ENCODE data around the gene CENPH. TPM values are rescaled to one million over a fixed set of nuclear protein-coding genes. Genes with fewer than 3 reads are reported as not detected.

CENPH gene
- total RNA-seq, 1 experiment from 2014 or later: 45.7 TPM

DNA sequence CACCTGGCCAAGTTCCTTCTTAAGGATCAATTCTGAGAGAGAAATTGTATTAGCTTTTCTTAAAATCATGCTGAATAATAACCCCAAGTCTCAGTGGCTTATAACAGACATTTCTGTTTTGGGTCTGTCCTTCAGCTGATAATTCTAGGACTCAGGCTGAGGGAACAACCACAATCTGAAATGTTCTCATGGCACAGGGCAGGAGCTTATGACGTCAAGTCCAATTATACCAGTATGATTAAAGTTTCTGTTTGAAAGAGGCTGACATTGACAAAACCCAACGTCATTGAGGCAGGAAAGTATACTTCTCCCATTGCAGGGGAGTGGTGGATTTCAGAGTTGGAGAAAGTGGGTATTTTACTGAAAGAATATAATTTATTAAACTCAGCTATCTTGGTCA is 21.8 kb downstream of the CENPH start:
- Histone ChIP-seq H3K4me3 (no peak overlapping the region), H4K20me1 (ENCODE audit: insufficient read depth) (no peaks in the 10 kb centered on the region), H3F3A (ENCODE audit: insufficient read depth, low read depth) (peaks cover 11% of the 10 kb centered on the region), H2AFZ (no peak overlapping the region), H3K79me2 (ENCODE audit: low read depth) (no peaks in the 10 kb centered on the region), H3K4me1 (replicated peaks; ENCODE audit: insufficient read depth) (peaks cover 10% of the 10 kb centered on the region), H3K9me3 (ENCODE audit: insufficient read depth, low read depth) (no peaks in the 10 kb centered on the region; the same call in 1 of the 2 replicates), H3K4me2 (no peak overlapping the region), H3K36me3 (ENCODE audit: low read depth) (no peaks in the 10 kb centered on the region), H3K9me2 (ENCODE audit: insufficient read depth) (no peaks in the 10 kb centered on the region), H3K27ac (no peak overlapping the region), H3K27me3 (ENCODE audit: insufficient read depth, low read depth) (no peaks in the 10 kb centered on the region)
- intact Hi-C loops (cut with micrococcal nuclease; ENCODE audit: unreplicated experiment): no loop called here
- no peak for DNase-seq
- POLR2A ChIA-PET (ENCODE audit: unreplicated experiment): no interaction called here
- BruUV-seq (replicated peaks): no TSS peak
- TF ChIP-seq, protein P1, sequence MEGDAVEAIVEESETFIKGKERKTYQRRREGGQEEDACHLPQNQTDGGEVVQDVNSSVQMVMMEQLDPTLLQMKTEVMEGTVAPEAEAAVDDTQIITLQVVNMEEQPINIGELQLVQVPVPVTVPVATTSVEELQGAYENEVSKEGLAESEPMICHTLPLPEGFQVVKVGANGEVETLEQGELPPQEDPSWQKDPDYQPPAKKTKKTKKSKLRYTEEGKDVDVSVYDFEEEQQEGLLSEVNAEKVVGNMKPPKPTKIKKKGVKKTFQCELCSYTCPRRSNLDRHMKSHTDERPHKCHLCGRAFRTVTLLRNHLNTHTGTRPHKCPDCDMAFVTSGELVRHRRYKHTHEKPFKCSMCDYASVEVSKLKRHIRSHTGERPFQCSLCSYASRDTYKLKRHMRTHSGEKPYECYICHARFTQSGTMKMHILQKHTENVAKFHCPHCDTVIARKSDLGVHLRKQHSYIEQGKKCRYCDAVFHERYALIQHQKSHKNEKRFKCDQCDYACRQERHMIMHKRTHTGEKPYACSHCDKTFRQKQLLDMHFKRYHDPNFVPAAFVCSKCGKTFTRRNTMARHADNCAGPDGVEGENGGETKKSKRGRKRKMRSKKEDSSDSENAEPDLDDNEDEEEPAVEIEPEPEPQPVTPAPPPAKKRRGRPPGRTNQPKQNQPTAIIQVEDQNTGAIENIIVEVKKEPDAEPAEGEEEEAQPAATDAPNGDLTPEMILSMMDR (conservative IDR thresholded peaks at IDR 0.05): no peak
- no peak for TF ChIP-seq EZH2 (IDR thresholded peaks at IDR 0.05; ENCODE audit: low read depth)
- CTCF ChIA-PET: no interaction called here

DNA sequence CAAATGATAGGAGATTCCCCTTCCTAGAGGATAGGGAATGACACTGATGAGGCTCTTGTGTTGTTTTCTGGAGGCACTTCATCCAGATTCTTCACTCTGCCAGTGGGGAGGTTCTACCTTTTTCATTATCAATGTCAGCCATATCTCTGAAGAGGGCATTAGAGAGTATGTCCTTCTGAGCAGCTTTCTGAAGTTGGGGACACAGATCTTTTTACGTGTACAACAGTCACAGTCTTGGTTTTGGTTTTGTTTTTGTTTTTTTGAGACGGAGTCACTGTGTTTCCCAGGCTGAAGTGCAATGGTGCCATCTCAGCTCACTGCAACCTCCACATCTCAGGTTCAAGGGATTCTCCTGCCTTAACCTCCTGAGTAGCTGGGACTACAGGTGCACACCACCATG is 22.6 kb downstream of the CENPH start:
- H3K4me3 ChIP-seq: no peak overlapping the region
- no peaks in the 10 kb centered on the region for H3K27me3 ChIP-seq (ENCODE audit: insufficient read depth, low read depth)
- H3K27ac ChIP-seq: no peak overlapping the region
- ChIA-PET POLR2A (ENCODE audit: unreplicated experiment) (no interaction called here), CTCF (no interaction called here)
- peaks cover 2% of the 10 kb centered on the region for H3F3A ChIP-seq (ENCODE audit: insufficient read depth, low read depth)
- H3K36me3 ChIP-seq (ENCODE audit: low read depth): no peaks in the 10 kb centered on the region
- no TSS peak for BruUV-seq (replicated peaks)
- H4K20me1 ChIP-seq (ENCODE audit: insufficient read depth): no peaks in the 10 kb centered on the region
- intact Hi-C loops (cut with micrococcal nuclease; ENCODE audit: unreplicated experiment): no loop called here
- DNase-seq: no peak
- no peaks in the 10 kb centered on the region; the same call in 1 of the 2 replicates for H3K9me3 ChIP-seq (ENCODE audit: insufficient read depth, low read depth)
- peaks cover 6% of the 10 kb centered on the region for H3K4me1 ChIP-seq (replicated peaks; ENCODE audit: insufficient read depth)
- TF ChIP-seq, protein P1 (conservative IDR thresholded peaks at IDR 0.05): no peak
- no peak for TF ChIP-seq EZH2 (IDR thresholded peaks at IDR 0.05; ENCODE audit: low read depth)
- H3K79me2 ChIP-seq (ENCODE audit: low read depth): no peaks in the 10 kb centered on the region
- no peaks in the 10 kb centered on the region for H3K9me2 ChIP-seq (ENCODE audit: insufficient read depth)
- H3K4me2 ChIP-seq: no peak overlapping the region
- no peak overlapping the region for H2AFZ ChIP-seq

DNA sequence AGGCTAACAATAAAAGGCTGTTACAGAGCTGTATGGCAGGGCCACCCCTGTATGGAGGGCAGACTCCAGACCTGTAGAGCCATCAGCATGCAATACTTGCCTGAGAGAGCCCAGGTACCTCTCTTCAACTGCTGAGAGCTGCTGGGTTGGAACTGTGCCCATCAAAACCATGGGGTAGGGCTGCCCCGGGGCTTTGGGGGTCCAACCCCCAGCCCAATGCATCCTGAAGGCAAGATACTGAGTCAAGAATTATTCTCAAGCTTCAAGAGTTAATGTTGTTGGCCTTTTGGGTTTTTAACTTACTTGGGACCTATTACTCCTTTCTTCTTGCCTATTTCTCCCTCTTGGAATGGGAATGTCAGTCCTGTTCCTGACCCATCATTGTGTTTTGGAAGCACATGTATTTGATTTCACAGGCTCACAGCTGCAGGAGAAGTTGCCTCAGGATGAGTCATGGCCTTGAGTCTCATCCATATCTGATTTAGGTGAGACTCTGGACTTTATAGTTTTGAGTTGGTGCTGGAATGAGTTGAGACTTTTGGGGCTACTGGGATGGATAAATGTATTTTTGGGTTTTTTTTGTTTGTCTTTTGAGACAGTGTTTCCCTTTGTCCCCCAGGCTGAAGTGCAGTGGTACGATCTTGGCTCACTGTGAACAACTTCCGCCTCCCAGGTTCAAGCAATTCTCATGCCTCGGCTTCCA is 24.3 kb downstream of the CENPH start:
- TF ChIP-seq, protein P1 (conservative IDR thresholded peaks at IDR 0.05): no peak
- no peak for TF ChIP-seq EZH2 (IDR thresholded peaks at IDR 0.05; ENCODE audit: low read depth)
- Histone ChIP-seq H2AFZ (no peak overlapping the region), H3K27ac (no peak overlapping the region), H3K4me3 (no peak overlapping the region), H3K4me1 (replicated peaks; ENCODE audit: insufficient read depth) (peaks cover 10% of the 10 kb centered on the region), H3K36me3 (ENCODE audit: low read depth) (no peaks in the 10 kb centered on the region), H3K9me2 (ENCODE audit: insufficient read depth) (no peaks in the 10 kb centered on the region), H3K79me2 (ENCODE audit: low read depth) (peaks cover 6% of the 10 kb centered on the region), H4K20me1 (ENCODE audit: insufficient read depth) (no peaks in the 10 kb centered on the region), H3K27me3 (ENCODE audit: insufficient read depth, low read depth) (no peaks in the 10 kb centered on the region), H3F3A (ENCODE audit: insufficient read depth, low read depth) (no peaks in the 10 kb centered on the region), H3K4me2 (no peak overlapping the region), H3K9me3 (ENCODE audit: insufficient read depth, low read depth) (no peaks in the 10 kb centered on the region; the same call in 1 of the 2 replicates)
- POLR2A ChIA-PET (ENCODE audit: unreplicated experiment): no interaction called here
- DNase-seq: peak in 1 of 2 experiments; percentile 42
- CTCF ChIA-PET: no interaction called here
- intact Hi-C loops (cut with micrococcal nuclease; ENCODE audit: unreplicated experiment): no loop called here
- no TSS peak for BruUV-seq (replicated peaks)

All from PC-9 (cell line).